Heart left ventricle (tissue), 16 donors: ENCODE results near the gene SYNE2. TPM values are rescaled to one million over a fixed set of nuclear protein-coding genes. Genes with fewer than 3 reads are reported as not detected.
A peak's percentile ranks its signal among the peaks of the same experiment; 100 is the strongest.

Source experiments
- ATAC-seq, 4 donors: fragments of 200-7000 bp; cut with Tn5 transposase; one replicate each; pipeline ENCODE4 v1.9.1; 2020 to 2022; ENCODE audit warnings: moderate library complexity in 4 of 4, mild to moderate bottlenecking in 3 of 4, moderate number of reproducible peaks in 1 of 4
- DNase-seq, 5 donors: peaks; one replicate each; pipeline ENCODE4 v3.0.0-alpha.2; 2020
- H3K27ac ChIP-seq, 12 donors: fragments of 200-600 bp; sonication (generic) in 4 of 12; one replicate each; pipeline versions ENCODE4 v1.5.0 to v1.8.0; 2016 to 2022; ENCODE audit warnings: mild to moderate bottlenecking in 2 of 12
- H3K27me3 ChIP-seq, 9 donors: fragments of 200-600 bp; sonication (generic) in 2 of 9; one replicate each; pipeline versions ENCODE4 v1.5.1 to v1.8.0; 2016 to 2022; ENCODE audit warnings: mild to moderate bottlenecking in 3 of 9
- H3K36me3 ChIP-seq, 9 donors: fragments of 200-600 bp; sonication (generic) in 2 of 9; one replicate each; pipeline versions ENCODE4 v1.5.0 to v1.8.0; 2018 to 2022; ENCODE audit warnings: mild to moderate bottlenecking in 2 of 9
- H3K4me1 ChIP-seq, 12 donors: fragments of 200-600 bp; sonication (generic) in 4 of 12; one replicate each; pipeline versions ENCODE4 v1.5.0 to v1.8.0; 2016 to 2022; ENCODE audit warnings: mild to moderate bottlenecking in 3 of 12
- H3K4me3 ChIP-seq, 12 donors: fragments of 200-600 bp; sonication (generic) in 4 of 12; one replicate each; pipeline versions ENCODE4 v1.5.0 to v1.8.0; 2017 to 2022; ENCODE audit warnings: mild to moderate bottlenecking in 9 of 12, moderate library complexity in 4 of 12
- H3K9me3 ChIP-seq, 12 donors: fragments of 200-600 bp; sonication (generic) in 4 of 12; one replicate each; pipeline versions ENCODE4 v1.5.0 to v1.8.0; 2016 to 2022; ENCODE audit warnings: mild to moderate bottlenecking in 1 of 12
- POLR2A ChIP-seq, 2 donors: fragments of 450-650 bp; IDR thresholded peaks; one replicate each; pipeline ENCODE4 v1.6.1; 2017; ENCODE audit warnings: antibody characterized with exemption in 2 of 2, mild to moderate bottlenecking in 2 of 2, moderate library complexity in 2 of 2
- WGBS, 4 donors: extraction: QIAGEN DNeasy Blood & Tissue Kit in 2 of 4; methylation state at CpG; one replicate each; pipeline versions ENCODE4 v1.1.5 to v1.1.7; 2013 to 2018; 5-methylcytosine and 5-hydroxymethylcytosine counted together
- intact Hi-C, 10 donors: fragments of 100-400 bp; cut with DNase I; formaldehyde crosslinking; loops; one replicate each; pipeline versions ENCODE4 v1.11.1 to v1.14.2; 2022
- polyA plus RNA-seq, 2 donors: library from polyadenylated mRNA; stranded (reverse); fragments of 200-250 nt; gene quantifications; one replicate each; pipeline ENCODE4 v1.2.3, GENCODE V29; 2013
- total RNA-seq, 9 donors: library from RNA; depleted of rRNA in 2 of 9; stranded (reverse); fragments of >200 nt in 2 of 9; fragmentation: NEBNext Ultra II Directional in 3 of 9; extraction: Animal tissue kit (Norgen Biotek cat#: 25700) in 3 of 9; gene quantifications; one replicate each; pipeline versions ENCODE4 v1.1.0 to v1.2.4, GENCODE V29; 2016 to 2023
- TF ChIP-seq, protein P1 (sequence below), 12 donors: fragments of 200-600 bp; sonication (generic) in 4 of 12; IDR thresholded peaks; one replicate each; pipeline versions ENCODE4 v1.5.0 to v1.8.0; 2018 to 2022; ENCODE audit warnings: antibody characterized with exemption in 12 of 12, mild to moderate bottlenecking in 5 of 12
- donor health status: ischemic (EF 13 %, LVEDD 7.1; RV severe dilation, severe dysfunction).
- donor health status: healthy with polysubstance abuse.
- donor health status: DM: no; HTN: yes; CAD: no.
- donor health status: DM: no; HTN: no; CAD: no.
- donor health status: ischemic (EF 25% LVEDD 6.9; RV normal size, moderate dysfunction).
- donor health status: ischemic (EF 25% LVEDD 5.7; RV mildly dilated, moderate dysfunction).
- donor health status: healthy.
- donor health status: DM: yes; HTN: yes; CAD: no.
- donor health status: ischemic (EF 35%, LVEDD 5.7; RV mildly dilated, moderate dysfunction).
- donor health status: nonischemic (EF 11% LVEDD 7.7; RV severe dilation, severe dysfunction).
- donor health status: DM: yes; HTN: yes; CAD: no.
- donor health status: PGD.
- donor health status: ischemic (EF 29% LVEDD 5.4; RV normal size, mild dysfunction).
- donor health status: nonischemic (EF 23%, LVEDD 6.1; RV moderate dilation, normal function).

The SYNE2 gene
- total and polyA plus RNA-seq, 11 donors = 58.2 to 255 (median 111) TPM

DNA sequence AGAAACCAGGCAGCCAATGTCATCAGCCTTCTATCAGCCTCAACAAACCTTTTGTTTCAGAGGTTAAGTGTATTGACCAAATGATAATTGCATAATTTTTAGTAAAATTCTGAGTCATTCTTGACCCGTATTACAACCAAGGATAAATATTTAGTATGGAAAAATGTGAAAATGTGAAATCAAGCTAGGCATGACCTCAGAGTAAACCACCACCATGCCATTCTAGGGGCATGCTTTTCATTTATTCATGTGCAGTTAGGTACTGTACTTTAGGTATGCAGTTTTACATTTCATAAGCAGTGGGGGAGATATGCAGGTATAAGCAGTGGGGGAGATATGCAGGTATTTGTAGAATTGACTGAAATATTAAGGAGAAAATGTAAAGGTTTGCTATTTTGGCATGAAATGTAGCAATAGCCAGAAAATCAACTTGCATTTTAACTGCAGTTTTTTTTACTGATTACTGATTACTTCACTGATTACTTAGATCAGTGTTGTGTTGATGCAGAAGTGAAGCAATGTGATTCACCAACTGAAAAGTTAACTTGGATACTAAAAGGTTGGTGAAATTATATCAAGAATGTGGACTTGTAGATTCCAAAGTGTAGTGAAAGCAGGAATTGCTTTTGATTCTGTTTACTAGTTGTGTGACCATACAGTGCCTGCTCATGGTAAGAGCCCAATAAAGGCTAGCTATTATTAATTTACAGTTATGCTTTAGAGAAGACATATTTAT lies 257.2 kb downstream of the SYNE2 start:
- no peak for TF ChIP-seq POLR2A (IDR thresholded peaks at IDR 0.05)
- TF ChIP-seq, protein P1, sequence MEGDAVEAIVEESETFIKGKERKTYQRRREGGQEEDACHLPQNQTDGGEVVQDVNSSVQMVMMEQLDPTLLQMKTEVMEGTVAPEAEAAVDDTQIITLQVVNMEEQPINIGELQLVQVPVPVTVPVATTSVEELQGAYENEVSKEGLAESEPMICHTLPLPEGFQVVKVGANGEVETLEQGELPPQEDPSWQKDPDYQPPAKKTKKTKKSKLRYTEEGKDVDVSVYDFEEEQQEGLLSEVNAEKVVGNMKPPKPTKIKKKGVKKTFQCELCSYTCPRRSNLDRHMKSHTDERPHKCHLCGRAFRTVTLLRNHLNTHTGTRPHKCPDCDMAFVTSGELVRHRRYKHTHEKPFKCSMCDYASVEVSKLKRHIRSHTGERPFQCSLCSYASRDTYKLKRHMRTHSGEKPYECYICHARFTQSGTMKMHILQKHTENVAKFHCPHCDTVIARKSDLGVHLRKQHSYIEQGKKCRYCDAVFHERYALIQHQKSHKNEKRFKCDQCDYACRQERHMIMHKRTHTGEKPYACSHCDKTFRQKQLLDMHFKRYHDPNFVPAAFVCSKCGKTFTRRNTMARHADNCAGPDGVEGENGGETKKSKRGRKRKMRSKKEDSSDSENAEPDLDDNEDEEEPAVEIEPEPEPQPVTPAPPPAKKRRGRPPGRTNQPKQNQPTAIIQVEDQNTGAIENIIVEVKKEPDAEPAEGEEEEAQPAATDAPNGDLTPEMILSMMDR (IDR thresholded peaks at IDR 0.05) = no peak
- no peak for ATAC-seq
- WGBS, 4 donors = 88 to 100% (median 96%) methylated on average over 1 of the region's 1 CpG
- H3K27me3 ChIP-seq = no peaks in the 10 kb centered on the region
- H3K27ac ChIP-seq = no peak overlapping the region
- peaks cover 0 to 6% (median 1%) of the 10 kb centered on the region in 12 donors for H3K4me1 ChIP-seq
- intact Hi-C loops = no loop called here
- no peak overlapping the region for H3K4me3 ChIP-seq
- no peak for DNase-seq
- H3K9me3 ChIP-seq = no peaks in the 10 kb centered on the region
- H3K36me3 ChIP-seq = peaks cover 0 to 93% (median 68%) of the 10 kb centered on the region in 9 donors

DNA sequence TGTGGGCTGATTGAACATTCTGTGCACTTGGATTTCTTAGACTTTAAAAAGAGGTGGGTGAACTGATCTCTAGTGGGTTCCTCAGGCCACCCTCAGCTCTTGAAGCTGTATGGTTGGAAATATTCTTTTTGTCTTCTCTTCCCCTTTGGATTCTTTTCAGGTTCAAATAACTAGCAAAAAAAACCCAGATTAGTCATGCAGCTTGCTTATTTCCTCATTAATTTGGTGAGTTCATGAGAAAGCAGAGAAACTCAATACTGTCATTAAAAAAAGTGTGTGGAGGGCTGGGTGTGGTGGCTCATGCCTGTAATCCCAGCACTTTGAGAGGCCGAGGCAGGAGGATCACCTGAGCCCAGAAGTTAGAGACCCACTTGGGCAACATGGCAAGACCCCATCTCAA lies 258.0 kb downstream of the SYNE2 start:
- Histone ChIP-seq H3K36me3 (peaks cover 0 to 84% (median 64%) of the 10 kb centered on the region in 9 donors), H3K27ac (no peak overlapping the region)
- 97 to 100% (median 98%) methylated on average over 1 of the region's 1 CpG for WGBS, 4 donors

DNA sequence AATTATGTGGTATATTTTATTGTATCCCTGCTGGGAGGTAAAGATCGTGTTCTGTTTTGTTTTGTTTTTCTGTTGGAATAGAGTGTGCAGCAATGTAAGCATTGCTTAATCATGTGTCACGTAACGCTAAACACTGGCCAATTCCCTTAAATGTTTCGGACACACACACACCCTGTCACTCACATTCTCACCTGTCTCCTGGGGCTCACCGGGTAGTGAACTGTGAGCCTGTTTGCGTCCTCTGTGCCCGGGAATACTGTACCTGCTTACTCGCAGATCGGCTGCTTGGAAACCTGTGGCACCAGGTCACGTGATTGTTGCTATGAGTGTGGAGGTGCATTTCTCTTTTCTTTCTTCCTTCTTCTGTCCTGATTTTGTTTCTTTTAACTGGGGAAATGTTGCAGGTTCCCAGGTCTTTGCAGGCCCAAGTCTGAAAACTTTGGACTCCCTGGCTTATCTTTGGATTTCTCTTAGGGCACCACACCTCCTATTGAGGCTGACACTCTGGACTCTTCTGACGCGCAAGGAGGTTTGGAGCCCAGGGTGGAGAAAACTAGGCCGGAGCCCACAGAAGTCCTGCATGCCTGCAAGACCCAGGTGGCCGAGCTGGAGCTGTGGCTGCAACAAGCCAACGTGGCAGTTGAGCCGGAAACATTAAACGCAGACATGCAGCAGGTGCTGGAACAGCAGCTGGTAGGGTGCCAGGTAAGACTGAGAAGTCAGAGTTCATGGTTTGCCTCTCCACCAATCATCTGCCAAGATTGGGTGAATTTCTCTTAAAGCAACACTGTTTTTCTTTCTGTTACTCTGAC lies 260.3 kb downstream of the SYNE2 start:
- Histone ChIP-seq H3K27ac (peak overlapping the region in 7 of 12 donors; percentile 0 to 60 (median 37)), H3K36me3 (peaks cover 0 to 72% (median 52%) of the 10 kb centered on the region in 9 donors)

More for the DNA sequence above, 258.0 kb downstream of the SYNE2 start:
- no peak for DNase-seq
- Histone ChIP-seq H3K4me3 (no peak overlapping the region), H3K4me1 (peaks cover 0 to 6% (median 1%) of the 10 kb centered on the region in 12 donors), H3K27me3 (no peaks in the 10 kb centered on the region), H3K9me3 (no peaks in the 10 kb centered on the region)
- no peak for TF ChIP-seq POLR2A (IDR thresholded peaks at IDR 0.05)
- ATAC-seq = no peak
- intact Hi-C loops = no loop called here

DNA sequence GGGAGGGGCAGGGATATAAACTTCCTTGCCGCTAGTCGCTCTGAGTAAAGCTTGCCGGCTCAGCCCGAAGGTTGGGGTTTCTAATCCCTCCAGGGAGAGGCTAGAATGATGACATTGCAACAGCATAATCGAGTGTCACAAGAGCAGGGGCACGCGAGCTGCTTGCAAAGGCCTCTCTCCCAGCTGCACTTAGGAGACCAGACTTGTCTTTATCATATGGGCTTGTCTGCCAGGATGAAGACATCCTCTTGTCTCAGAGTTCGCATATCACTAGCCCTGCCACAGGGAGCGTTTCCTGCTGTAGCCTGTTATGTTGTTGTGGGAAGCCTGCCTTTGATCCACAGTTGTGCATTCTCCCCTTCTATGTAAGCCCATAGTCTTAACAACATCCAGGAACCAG lies 261.4 kb downstream of the SYNE2 start:
- Histone ChIP-seq H3K9me3 (no peaks in the 10 kb centered on the region), H3K4me3 (no peak overlapping the region), H3K4me1 (peaks cover 0 to 11% (median 4%) of the 10 kb centered on the region in 12 donors), H3K27ac (peak overlapping the region in 6 of 12 donors; percentile 14 to 60 (median 38)), H3K36me3 (peaks cover 0 to 62% (median 47%) of the 10 kb centered on the region in 9 donors), H3K27me3 (no peaks in the 10 kb centered on the region)
- intact Hi-C loops = no loop called here
- DNase-seq (no peak), ATAC-seq (peak in 3 of 4 donors; percentile 2 to 35 (median 10))
- TF ChIP-seq POLR2A (IDR thresholded peaks at IDR 0.05) = no peak
- TF ChIP-seq, protein P1 (IDR thresholded peaks at IDR 0.05) = no peak
- 55 to 71% (median 64%) methylated on average over 9 of the region's 9 CpGs for WGBS, 4 donors

More for the DNA sequence above, 260.3 kb downstream of the SYNE2 start:
- Histone ChIP-seq H3K4me1 (peaks cover 0 to 8% (median 4%) of the 10 kb centered on the region in 12 donors), H3K27me3 (no peaks in the 10 kb centered on the region), H3K4me3 (peak overlapping the region in 4 of 12 donors; percentile 2 to 28 (median 21)), H3K9me3 (no peaks in the 10 kb centered on the region)
- ATAC-seq (peak; percentile 33 to 57 (median 44)), DNase-seq (peak in 2 of 5 donors; percentile 32 to 50)
- TF ChIP-seq, protein P1 (IDR thresholded peaks at IDR 0.05) = no peak
- no peak for TF ChIP-seq POLR2A (IDR thresholded peaks at IDR 0.05)
- WGBS, 4 donors = 73 to 86% (median 77%) methylated on average over 17 of the region's 17 CpGs
- intact Hi-C loops = no loop called here
